HCT116 (cell line): ENCODE measurements around the gene HSH2D.

Experiments used
- EGR1 ChIP-seq: IDR thresholded peaks from 2 replicates; pipeline ENCODE4 v1.6.1; 2012; ENCODE audit warnings: low read depth
- EZH2 ChIP-seq: fragments of 200-600 bp; sonication (generic); IDR thresholded peaks from 2 replicates; pipeline ENCODE4 v1.6.1; 2017; ENCODE audit warnings: antibody characterized with exemption, mixed run types
- EZH2phosphoT487 ChIP-seq: fragments of 200-600 bp; IDR thresholded peaks from 2 replicates; pipeline ENCODE4 v1.6.1; 2018; ENCODE audit warnings: antibody characterized with exemption, borderline replicate concordance
- POLR2A ChIP-seq: IDR thresholded peaks from 2 replicates; pipeline ENCODE4 v1.7.0; 2011; ENCODE audit warnings: borderline replicate concordance; ENCODE audit not compliant: insufficient read depth, insufficient read length; ENCODE audit errors: extremely low read depth
- POLR2AphosphoS5 ChIP-seq: IDR thresholded peaks from 2 replicates; pipeline ENCODE4 v1.6.1; 2011; ENCODE audit warnings: mild to moderate bottlenecking, low read depth, low read length, moderate library complexity
- SRF ChIP-seq: IDR thresholded peaks from 2 replicates; pipeline ENCODE4 v1.6.1; 2012; ENCODE audit warnings: low read depth
- TCF7L2 ChIP-seq: IDR thresholded peaks from 2 replicates; pipeline ENCODE4 v1.7.0; 2011; ENCODE audit warnings: borderline replicate concordance, inconsistent platforms; ENCODE audit not compliant: insufficient read depth, insufficient read length; ENCODE audit errors: extremely low read depth
- ZNF274 ChIP-seq: fragments of 200-500 bp; sonication (Bioruptor generic); IDR thresholded peaks from 2 replicates; pipeline ENCODE4 v1.6.1; 2014; ENCODE audit warnings: mild to moderate bottlenecking, low read depth, low read length, inconsistent platforms
- TF ChIP-seq, protein P1 (sequence below), 3 experiments: fragments of 200-600 bp in 1 of 3; sonication (generic) in 1 of 3; IDR thresholded peaks in 2 of 3; conservative IDR thresholded peaks in 1 of 3; 2 replicates each; pipeline ENCODE4 v1.5.1; 2012 to 2017; ENCODE audit warnings: low read depth in 2 of 3, low read length in 2 of 3, antibody characterized with exemption in 1 of 3, borderline replicate concordance in 1 of 3, control low read depth in 1 of 3, mild to moderate bottlenecking in 1 of 3, mixed read lengths in 1 of 3, mixed run types in 1 of 3, moderate library complexity in 1 of 3; ENCODE audit not compliant: insufficient read depth in 1 of 3
- TF ChIP-seq, protein P2 (sequence below): IDR thresholded peaks from 2 replicates; pipeline ENCODE4 v1.6.1; 2012

DNA sequence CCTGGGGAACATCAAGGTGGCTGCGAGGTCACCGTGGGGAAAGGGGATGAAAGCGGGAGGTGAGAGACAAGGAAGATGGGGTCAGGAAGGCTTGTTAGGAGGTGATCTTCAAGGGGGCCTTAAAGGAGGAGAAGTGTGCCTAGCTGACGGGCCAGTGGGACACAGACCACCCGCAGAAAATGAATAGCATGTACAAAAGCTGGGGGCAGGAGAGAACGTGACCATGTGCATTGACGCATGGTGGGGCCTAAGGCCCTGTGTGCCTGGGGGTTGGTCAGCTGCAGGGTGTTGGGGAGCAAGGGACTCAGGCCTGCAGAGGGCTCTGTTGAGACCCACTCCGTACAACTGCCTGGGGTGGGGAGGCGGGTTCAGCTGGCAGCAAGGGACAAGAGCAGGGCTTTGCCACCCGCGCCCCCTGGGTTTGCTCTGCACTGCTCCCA lies 25.9 kb upstream of the HSH2D start:
- TF ChIP-seq SRF (no peak), POLR2AphosphoS5 (no peak), EZH2 (no peak), POLR2A (no peak), EZH2phosphoT487 (no peak), EGR1 (no peak), TCF7L2 (no peak), ZNF274 (no peak)
- TF ChIP-seq, protein P1, sequence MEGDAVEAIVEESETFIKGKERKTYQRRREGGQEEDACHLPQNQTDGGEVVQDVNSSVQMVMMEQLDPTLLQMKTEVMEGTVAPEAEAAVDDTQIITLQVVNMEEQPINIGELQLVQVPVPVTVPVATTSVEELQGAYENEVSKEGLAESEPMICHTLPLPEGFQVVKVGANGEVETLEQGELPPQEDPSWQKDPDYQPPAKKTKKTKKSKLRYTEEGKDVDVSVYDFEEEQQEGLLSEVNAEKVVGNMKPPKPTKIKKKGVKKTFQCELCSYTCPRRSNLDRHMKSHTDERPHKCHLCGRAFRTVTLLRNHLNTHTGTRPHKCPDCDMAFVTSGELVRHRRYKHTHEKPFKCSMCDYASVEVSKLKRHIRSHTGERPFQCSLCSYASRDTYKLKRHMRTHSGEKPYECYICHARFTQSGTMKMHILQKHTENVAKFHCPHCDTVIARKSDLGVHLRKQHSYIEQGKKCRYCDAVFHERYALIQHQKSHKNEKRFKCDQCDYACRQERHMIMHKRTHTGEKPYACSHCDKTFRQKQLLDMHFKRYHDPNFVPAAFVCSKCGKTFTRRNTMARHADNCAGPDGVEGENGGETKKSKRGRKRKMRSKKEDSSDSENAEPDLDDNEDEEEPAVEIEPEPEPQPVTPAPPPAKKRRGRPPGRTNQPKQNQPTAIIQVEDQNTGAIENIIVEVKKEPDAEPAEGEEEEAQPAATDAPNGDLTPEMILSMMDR (IDR thresholded peaks at IDR 0.05 in 2 of 3, conservative IDR thresholded peaks at IDR 0.05 in 1 of 3; ENCODE audit: borderline replicate concordance in 1 of 3, insufficient read depth in 1 of 3, low read depth in 2 of 3, low read length in 2 of 3) = peak in 1 of 3 experiments; percentile 26; a peak in 1 of 6 replicates
- TF ChIP-seq, protein P2, sequence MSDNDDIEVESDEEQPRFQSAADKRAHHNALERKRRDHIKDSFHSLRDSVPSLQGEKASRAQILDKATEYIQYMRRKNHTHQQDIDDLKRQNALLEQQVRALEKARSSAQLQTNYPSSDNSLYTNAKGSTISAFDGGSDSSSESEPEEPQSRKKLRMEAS = no peak
